Endothelial cell of umbilical vein (primary cell): ENCODE measurements around the gene ST8SIA2. TPM values are rescaled to one million over a fixed set of nuclear protein-coding genes. Genes with fewer than 3 reads are reported as not detected.

Experiments used
- BruUV-seq: library from RNA; stranded (reverse); fragments of 400-500 nt; replicated peaks from 2 replicates; lab custom pipeline; 2021; lab: Mats Ljungman, UMichigan
- CTCF ChIA-PET: fragments of 300-600, 350-600 bp; sonication (Branson Sonifier 250); formaldehyde crosslinking; loops from one replicate; lab custom pipeline; 2021; ENCODE audit warnings: antibody characterized with exemption, inconsistent platforms; lab: Charles Lee
- POLR2A ChIA-PET: fragments of 300-600, 350-600 bp; sonication (Branson Sonifier 250); formaldehyde crosslinking; loops from one replicate; lab custom pipeline; 2021; ENCODE audit warnings: antibody characterized with exemption, inconsistent platforms; lab: Charles Lee
- DNase-seq: peaks from one replicate; pipeline ENCODE4 v3.0.0-alpha.2; 2011; ENCODE audit warnings: low read depth, low spot score
- FAIRE-seq: peaks from 2 replicates; lab custom pipeline; 2011; peaks lifted over from hg19 to GRCh38; lab: Jason Lieb, UNC
- H2AFZ ChIP-seq: 2 replicates; pipeline ENCODE4 v1.6.0; 2012; ENCODE audit warnings: low read depth, low read length, control low read depth, inconsistent platforms
- H3K27ac ChIP-seq: 2 replicates; pipeline ENCODE4 v1.5.1; 2011; ENCODE audit warnings: low read depth, mild to moderate bottlenecking, control low read depth, low read length, moderate library complexity; ENCODE audit not compliant: insufficient read depth
- H3K27me3 ChIP-seq, 2 experiments: 2 replicates each; pipeline versions ENCODE4 v1.6.0 to v1.6.1; 2011; ENCODE audit warnings: low read length in 2 of 2, mixed read lengths in 1 of 2; ENCODE audit not compliant: control insufficient read depth in 2 of 2, insufficient read depth in 2 of 2
- H3K36me3 ChIP-seq, 2 experiments: 2 replicates in 1 of 2; 3 replicates in 1 of 2; pipeline ENCODE4 v1.5.1; 2011; ENCODE audit warnings: low read length in 2 of 2, mild to moderate bottlenecking in 1 of 2, moderate library complexity in 1 of 2; ENCODE audit not compliant: control insufficient read depth in 2 of 2, insufficient read depth in 2 of 2; ENCODE audit errors: extremely low read depth in 1 of 2
- H3K4me1 ChIP-seq: 3 replicates; pipeline ENCODE4 v1.5.1; 2011; ENCODE audit warnings: mild to moderate bottlenecking, low read length; ENCODE audit not compliant: control insufficient read depth, insufficient read depth; ENCODE audit errors: extremely low read depth
- H3K4me2 ChIP-seq: 2 replicates; pipeline ENCODE4 v1.6.1; 2011; ENCODE audit warnings: low read length, control low read depth, mixed read lengths; ENCODE audit not compliant: insufficient read depth
- H3K4me3 ChIP-seq, 3 experiments: fragments of 200-600 bp in 1 of 3; sonication (generic), shearing (Covaris generic) in 1 of 3; replicated peaks in 1 of 3; 2 replicates each; pipeline ENCODE4 v1.5.1; 2011 to 2016; ENCODE audit warnings: control low read depth in 3 of 3, low read length in 3 of 3, mild to moderate bottlenecking in 2 of 3, inconsistent platforms in 1 of 3, low read depth in 1 of 3, moderate library complexity in 1 of 3; ENCODE audit not compliant: insufficient read depth in 1 of 3
- H3K79me2 ChIP-seq: 2 replicates; pipeline ENCODE4 v1.6.0; 2012; ENCODE audit warnings: low read length, inconsistent platforms; ENCODE audit not compliant: control insufficient read depth, insufficient read depth
- H3K9ac ChIP-seq: replicated peaks from 2 replicates; pipeline ENCODE3; 2011; ENCODE audit warnings: low read length, control low read depth; ENCODE audit not compliant: insufficient read depth; ENCODE audit errors: extremely low read depth
- H3K9me1 ChIP-seq: replicated peaks from 3 replicates; pipeline ENCODE4 v1.6.0; 2011; ENCODE audit warnings: mild to moderate bottlenecking, low read length; ENCODE audit not compliant: control insufficient read depth, insufficient read depth; ENCODE audit errors: extremely low read depth
- H3K9me3 ChIP-seq: replicated peaks from 2 replicates; pipeline ENCODE4 v1.5.1; 2012; ENCODE audit warnings: low read length, inconsistent platforms; ENCODE audit not compliant: control insufficient read depth, insufficient read depth
- H4K20me1 ChIP-seq: replicated peaks from 2 replicates; pipeline ENCODE3; 2011; ENCODE audit warnings: mild to moderate bottlenecking, low read length; ENCODE audit not compliant: control insufficient read depth, insufficient read depth; ENCODE audit errors: extremely low read depth
- CTCF ChIP-seq, 2 donors: IDR thresholded peaks; 1 replicate in 1 of 2; 2 replicates in 1 of 2; pipeline ENCODE4 v1.5.1; 2011; ENCODE audit warnings: low read length in 2 of 2, mild to moderate bottlenecking in 2 of 2, moderate library complexity in 2 of 2, control low read depth in 1 of 2, inconsistent platforms in 1 of 2, low read depth in 1 of 2; ENCODE audit not compliant: insufficient read depth in 1 of 2; ENCODE audit errors: extremely low read depth in 1 of 2
- EZH2 ChIP-seq: IDR thresholded peaks from 2 replicates; pipeline ENCODE4 v1.6.1; 2012; ENCODE audit warnings: borderline replicate concordance, low read depth, mild to moderate bottlenecking, moderate library complexity, low read length, inconsistent platforms; ENCODE audit not compliant: severe bottlenecking
- FOS ChIP-seq: IDR thresholded peaks from 2 replicates; pipeline ENCODE4 v1.6.1; 2011; ENCODE audit warnings: mild to moderate bottlenecking, low read length, moderate library complexity, borderline replicate concordance; ENCODE audit not compliant: insufficient read depth
- GATA2 ChIP-seq: IDR thresholded peaks from 2 replicates; pipeline ENCODE4 v1.7.0; 2011; ENCODE audit warnings: low read depth, mild to moderate bottlenecking, moderate library complexity, mixed read lengths, low read length; ENCODE audit not compliant: insufficient read length, insufficient read depth
- JUN ChIP-seq: IDR thresholded peaks from 2 replicates; pipeline ENCODE4 v1.6.1; 2011; ENCODE audit warnings: borderline replicate concordance, low read depth; ENCODE audit not compliant: insufficient read length, insufficient read depth
- MAX ChIP-seq: IDR thresholded peaks from 2 replicates; pipeline ENCODE4 v1.6.1; 2011; ENCODE audit not compliant: insufficient read depth, insufficient read length
- MYC ChIP-seq: IDR thresholded peaks from one replicate; pipeline ENCODE4 v1.6.1; 2011; ENCODE audit warnings: mild to moderate bottlenecking, low read depth, low read length
- POLR2A ChIP-seq: IDR thresholded peaks from 2 replicates; pipeline ENCODE4 v1.6.1; 2012; ENCODE audit warnings: low read depth, mild to moderate bottlenecking, control low read depth, low read length
- POLR2AphosphoS5 ChIP-seq: IDR thresholded peaks from 2 replicates; pipeline ENCODE4 v1.6.1; 2012; ENCODE audit warnings: low read depth, mild to moderate bottlenecking, control low read depth, low read length, moderate library complexity; ENCODE audit not compliant: insufficient read depth
- dilution Hi-C: fragments of 300-500 bp; cut with MboI; formaldehyde crosslinking; loops from one replicate; pipeline ENCODE4 v1.15.0; 2019; ENCODE audit warnings: low sequenced_read_pairs; ENCODE audit not compliant: extremely low pct_ligation_motif_present
- intact Hi-C: fragments of 100-400 bp; cut with micrococcal nuclease; formaldehyde crosslinking; loops from one replicate; pipeline ENCODE4 v1.10.0; 2022
- polyA plus RNA-seq, 4 experiments: library from polyadenylated mRNA; depleted of rRNA in 3 of 4; stranded (reverse) in 3 of 4; unstranded in 1 of 4; fragments of >200 nt; gene quantifications; 2 replicates each; pipeline versions ENCODE4 v1.2.1 to v1.2.3, GENCODE V29; 2011 to 2012; ENCODE audit warnings: missing spikeins in 1 of 4
- total RNA-seq: library from RNA; stranded (reverse); gene quantifications from 2 replicates; pipeline ENCODE4 v1.2.3, GENCODE V29; 2021

The ST8SIA2 gene
- total and polyA plus RNA-seq, 2 donors (not counting 3 experiments of a cell fraction or from before 2014, with no cell fraction given): 0.35 to 0.46 TPM

- intact Hi-C loops: no loop called here
- DNase-seq: no peak
- no peaks in the 10 kb centered on the region for H3K4me1 ChIP-seq
Measured at GRCh38 chr15:92506506-92506905, 112.8 kb downstream of the ST8SIA2 start.

GRCh38 chr15:92510163-92510882 is 116.6 kb downstream of the ST8SIA2 start:
- no peak overlapping the region for H2AFZ ChIP-seq
- H3K4me2 ChIP-seq: no peak overlapping the region
- no peaks in the 10 kb centered on the region for H3K79me2 ChIP-seq
- no peak overlapping the region for H3K9ac ChIP-seq
- ChIA-PET POLR2A (no interaction called here), CTCF (no interaction called here)
- H4K20me1 ChIP-seq: no peaks in the 10 kb centered on the region
- DNase-seq (no peak), FAIRE-seq (no peak)
- H3K27ac ChIP-seq: no peak overlapping the region
- TF ChIP-seq POLR2A (no peak), JUN (no peak), EZH2 (no peak), POLR2AphosphoS5 (no peak), MAX (no peak), GATA2 (no peak), MYC (no peak), CTCF (IDR thresholded peaks at IDR 0.05; ENCODE audit: extremely low read depth in 1 of 2, insufficient read depth in 1 of 2, low read depth in 1 of 2, low read length in 2 of 2) (no peak), FOS (no peak)
- dilution Hi-C loops (no loop called here), intact Hi-C loops (no loop called here)
- H3K9me3 ChIP-seq: no peaks in the 10 kb centered on the region
- H3K36me3 ChIP-seq: no peaks in the 10 kb centered on the region
- no peaks in the 10 kb centered on the region for H3K9me1 ChIP-seq
- H3K4me1 ChIP-seq: no peaks in the 10 kb centered on the region
- BruUV-seq: no TSS peak
- H3K27me3 ChIP-seq: no peaks in the 10 kb centered on the region
- H3K4me3 ChIP-seq: no peak overlapping the region

More at GRCh38 chr15:92506506-92506905, 112.8 kb downstream of the ST8SIA2 start:
- Histone ChIP-seq H3K9me1 (no peaks in the 10 kb centered on the region), H3K27ac (no peak overlapping the region), H3K79me2 (no peaks in the 10 kb centered on the region), H3K4me2 (no peak overlapping the region), H3K27me3 (no peaks in the 10 kb centered on the region), H3K9me3 (no peaks in the 10 kb centered on the region), H4K20me1 (no peaks in the 10 kb centered on the region), H3K36me3 (no peaks in the 10 kb centered on the region), H2AFZ (no peak overlapping the region), H3K9ac (no peak overlapping the region), H3K4me3 (no peak overlapping the region)
- POLR2A ChIA-PET: no interaction called here
- no TSS peak for BruUV-seq
- no peak for FAIRE-seq
- CTCF ChIA-PET: interaction anchor here (1.0 kb wide), 1 partner anchor 208 kb away, joined by 3 read pairs; no protein-coding TSS in a partner anchor
- no peak for TF ChIP-seq GATA2
- dilution Hi-C loops: no loop called here
